ENCODE results near the gene RAB3C.
A peak's percentile ranks its signal among the peaks of the same experiment; 100 is the strongest.

The RAB3C gene

GRCh38 chr5:58751222-58751837 lies 168.5 kb downstream of the RAB3C start:
- Histone ChIP-seq H4K20me1 (no peaks in the 10 kb centered on the region), H3K4me3 (no peak overlapping the region), H3K9me3 (no peaks in the 10 kb centered on the region), H3K27me3 (no peaks in the 10 kb centered on the region), H3K36me3 (no peaks in the 10 kb centered on the region), H3K27ac (no peak overlapping the region), H3K9ac (no peak overlapping the region), H3K4me2 (no peak overlapping the region), H3K4me1 (no peaks in the 10 kb centered on the region)
- no peak for TF ChIP-seq Cebpa-rat (IDR thresholded peaks at IDR 0.05)

GRCh38 chr5:58752104-58752503 lies 169.2 kb downstream of the RAB3C start:
- Histone ChIP-seq H3K27ac (no peak overlapping the region), H3K27me3 (no peaks in the 10 kb centered on the region), H3K4me1 (no peaks in the 10 kb centered on the region), H3K4me2 (no peak overlapping the region), H3K9me3 (no peaks in the 10 kb centered on the region), H3K4me3 (no peak overlapping the region), H3K36me3 (no peaks in the 10 kb centered on the region), H3K9ac (no peak overlapping the region), H4K20me1 (no peaks in the 10 kb centered on the region)
- TF ChIP-seq Cebpa-rat (IDR thresholded peaks at IDR 0.05): no peak

- no peaks in the 10 kb centered on the region for H3K9me3 ChIP-seq
- no peaks in the 10 kb centered on the region for H4K20me1 ChIP-seq
- H3K4me3 ChIP-seq: no peak overlapping the region
- no peaks in the 10 kb centered on the region for H3K27me3 ChIP-seq
- no peak overlapping the region for H3K4me2 ChIP-seq
- no peaks in the 10 kb centered on the region for H3K36me3 ChIP-seq
- no peak overlapping the region for H3K27ac ChIP-seq
- no peak overlapping the region for H3K9ac ChIP-seq
- no peak for TF ChIP-seq Cebpa-rat (IDR thresholded peaks at IDR 0.05)
- H3K4me1 ChIP-seq: no peaks in the 10 kb centered on the region
Measured at GRCh38 chr5:58753446-58753845, 170.6 kb downstream of the RAB3C start.

GRCh38 chr5:58754250-58754649 lies 171.4 kb downstream of the RAB3C start:
- Histone ChIP-seq H3K9me3 (no peaks in the 10 kb centered on the region), H3K27me3 (no peaks in the 10 kb centered on the region), H3K27ac (no peak overlapping the region), H3K9ac (no peak overlapping the region), H3K4me2 (no peak overlapping the region), H3K4me1 (peaks cover 7% of the 10 kb centered on the region), H3K4me3 (no peak overlapping the region), H3K36me3 (no peaks in the 10 kb centered on the region), H4K20me1 (no peaks in the 10 kb centered on the region)
- no peak for TF ChIP-seq Cebpa-rat (IDR thresholded peaks at IDR 0.05)

- H3K27me3 ChIP-seq: no peaks in the 10 kb centered on the region
- H3K9ac ChIP-seq: no peak overlapping the region
- no peak overlapping the region for H3K4me2 ChIP-seq
- no peaks in the 10 kb centered on the region for H3K36me3 ChIP-seq
- no peak for TF ChIP-seq Cebpa-rat (IDR thresholded peaks at IDR 0.05)
- no peaks in the 10 kb centered on the region for H3K9me3 ChIP-seq
- no peak overlapping the region for H3K27ac ChIP-seq
- H3K4me1 ChIP-seq: peaks cover 19% of the 10 kb centered on the region
- H4K20me1 ChIP-seq: no peaks in the 10 kb centered on the region
- no peak overlapping the region for H3K4me3 ChIP-seq
Measured at GRCh38 chr5:58755397-58755796, 172.5 kb downstream of the RAB3C start.

GRCh38 chr5:58759745-58760144 lies 176.9 kb downstream of the RAB3C start:
- H3K9me3 ChIP-seq: no peaks in the 10 kb centered on the region
- peak overlapping the region; percentile 90 for H3K4me2 ChIP-seq
- H3K27ac ChIP-seq: peak overlapping the region; percentile 81
- peaks cover 22% of the 10 kb centered on the region for H3K4me1 ChIP-seq
- no peak for TF ChIP-seq Cebpa-rat (IDR thresholded peaks at IDR 0.05)
- H3K4me3 ChIP-seq: peak overlapping the region; percentile 54
- no peaks in the 10 kb centered on the region for H3K27me3 ChIP-seq
- peak overlapping the region; percentile 69 for H3K9ac ChIP-seq
- no peaks in the 10 kb centered on the region for H3K36me3 ChIP-seq
- H4K20me1 ChIP-seq: no peaks in the 10 kb centered on the region

- Histone ChIP-seq H3K4me2 (peak overlapping the region; percentile 90), H3K4me3 (peak overlapping the region; percentile 54; the same call in 1 of the 2 replicates)
- TF ChIP-seq Cebpa-rat (IDR thresholded peaks at IDR 0.05): no peak
Measured at GRCh38 chr5:58760222-58760621, 177.3 kb downstream of the RAB3C start.

GRCh38 chr5:58761407-58761806 lies 178.5 kb downstream of the RAB3C start:
- no peak overlapping the region for H3K4me2 ChIP-seq
- H3K27ac ChIP-seq: no peak overlapping the region
- H4K20me1 ChIP-seq: no peaks in the 10 kb centered on the region
- no peak overlapping the region for H3K9ac ChIP-seq
- H3K36me3 ChIP-seq: no peaks in the 10 kb centered on the region
- no peaks in the 10 kb centered on the region for H3K9me3 ChIP-seq
- H3K4me3 ChIP-seq: no peak overlapping the region
- H3K4me1 ChIP-seq: peaks cover 22% of the 10 kb centered on the region
- H3K27me3 ChIP-seq: no peaks in the 10 kb centered on the region
- no peak for TF ChIP-seq Cebpa-rat (IDR thresholded peaks at IDR 0.05)

More at GRCh38 chr5:58760222-58760621, 177.3 kb downstream of the RAB3C start:
- H3K27ac ChIP-seq: peak overlapping the region; percentile 81
- H3K9me3 ChIP-seq: no peaks in the 10 kb centered on the region
- H3K27me3 ChIP-seq: no peaks in the 10 kb centered on the region
- no peak overlapping the region for H3K9ac ChIP-seq
- H3K36me3 ChIP-seq: no peaks in the 10 kb centered on the region
- H3K4me1 ChIP-seq: peaks cover 22% of the 10 kb centered on the region
- no peaks in the 10 kb centered on the region for H4K20me1 ChIP-seq

- H3K4me2 ChIP-seq: no peak overlapping the region
- no peaks in the 10 kb centered on the region for H3K27me3 ChIP-seq
- no peak overlapping the region for H3K9ac ChIP-seq
- no peak overlapping the region for H3K27ac ChIP-seq
- no peak overlapping the region for H3K4me3 ChIP-seq
- no peaks in the 10 kb centered on the region for H3K36me3 ChIP-seq
- TF ChIP-seq Cebpa-rat (IDR thresholded peaks at IDR 0.05): no peak
- H3K4me1 ChIP-seq: peaks cover 22% of the 10 kb centered on the region
- H4K20me1 ChIP-seq: no peaks in the 10 kb centered on the region
- no peaks in the 10 kb centered on the region for H3K9me3 ChIP-seq
Measured at GRCh38 chr5:58763390-58763789, 180.5 kb downstream of the RAB3C start.

GRCh38 chr5:58764199-58764598 lies 181.3 kb downstream of the RAB3C start:
- Histone ChIP-seq H3K9ac (no peak overlapping the region), H3K4me1 (peaks cover 16% of the 10 kb centered on the region), H3K4me3 (no peak overlapping the region), H3K9me3 (no peaks in the 10 kb centered on the region), H4K20me1 (no peaks in the 10 kb centered on the region), H3K36me3 (no peaks in the 10 kb centered on the region), H3K4me2 (no peak overlapping the region), H3K27me3 (no peaks in the 10 kb centered on the region), H3K27ac (no peak overlapping the region)
- no peak for TF ChIP-seq Cebpa-rat (IDR thresholded peaks at IDR 0.05)

GRCh38 chr5:58765058-58765457 lies 182.2 kb downstream of the RAB3C start:
- Histone ChIP-seq H3K27ac (no peak overlapping the region), H3K4me1 (peaks cover 7% of the 10 kb centered on the region), H3K9ac (no peak overlapping the region), H3K4me2 (no peak overlapping the region), H4K20me1 (no peaks in the 10 kb centered on the region), H3K36me3 (no peaks in the 10 kb centered on the region), H3K9me3 (no peaks in the 10 kb centered on the region), H3K27me3 (no peaks in the 10 kb centered on the region), H3K4me3 (no peak overlapping the region)
- no peak for TF ChIP-seq Cebpa-rat (IDR thresholded peaks at IDR 0.05)
